Measurements from ENCODE around the gene ITPR1. TPM values are rescaled to one million over a fixed set of nuclear protein-coding genes. Genes with fewer than 3 reads are reported as not detected.
"Not testable (repeated sequence)": the region's sequence is repeated elsewhere in the genome, so short reads cannot be mapped to it uniquely, and the experiment has no call there.

The ITPR1 gene
- total RNA-seq, 4 donors from 2014 or later = 9.5 to 24.1 (median 17.5) TPM

GRCh38 chr3:4758249-4758860, 265.2 kb downstream of the ITPR1 start:
- WGBS, 2 donors = 90 to 95% methylated on average over 9 of the region's 9 CpGs
- intact Hi-C loops (cut with DNase I; ENCODE audit: low total_unique reads) = no loop called here
- no peak for TF ChIP-seq CTCF (IDR thresholded peaks at IDR 0.05)
- TF ChIP-seq POLR2A (IDR thresholded peaks at IDR 0.05) = no peak
- DNase-seq (ENCODE audit: low spot score in 2 of 2) = no peak
- no peak overlapping the region for H3K4me3 ChIP-seq (ENCODE audit: low read depth, poor library complexity, severe bottlenecking)

- H3K4me3 ChIP-seq (ENCODE audit: low read depth, poor library complexity, severe bottlenecking) = no peak overlapping the region
- 87 to 92% methylated on average over 8 of the region's 8 CpGs for WGBS, 2 donors
- DNase-seq (ENCODE audit: low spot score in 2 of 2) = no peak
- TF ChIP-seq CTCF (IDR thresholded peaks at IDR 0.05) (no peak), POLR2A (IDR thresholded peaks at IDR 0.05) (no peak)
- intact Hi-C loops (cut with DNase I; ENCODE audit: low total_unique reads) = no loop called here
Measured at GRCh38 chr3:4758957-4759656, 266.0 kb downstream of the ITPR1 start.

- WGBS, 2 donors = 50 to 62% methylated on average over 12 of the region's 12 CpGs
- no peak for TF ChIP-seq POLR2A (IDR thresholded peaks at IDR 0.05)
- no peak for TF ChIP-seq CTCF (IDR thresholded peaks at IDR 0.05)
- DNase-seq (ENCODE audit: low spot score in 2 of 2) = no peak
- intact Hi-C loops (cut with DNase I; ENCODE audit: low total_unique reads) = no loop called here
- no peak overlapping the region for H3K4me3 ChIP-seq (ENCODE audit: low read depth, poor library complexity, severe bottlenecking)
Measured at GRCh38 chr3:4759689-4760312, 266.7 kb downstream of the ITPR1 start.

- TF ChIP-seq CTCF (IDR thresholded peaks at IDR 0.05) (no peak), POLR2A (IDR thresholded peaks at IDR 0.05) (no peak)
- 93% methylated on average over 5 of the region's 5 CpGs for WGBS, 2 donors
- DNase-seq (ENCODE audit: low spot score in 2 of 2) = no peak
- intact Hi-C loops (cut with DNase I; ENCODE audit: low total_unique reads) = no loop called here
- no peak overlapping the region for H3K4me3 ChIP-seq (ENCODE audit: low read depth, poor library complexity, severe bottlenecking)
Measured at GRCh38 chr3:4761759-4762158, 268.6 kb downstream of the ITPR1 start.

DNA sequence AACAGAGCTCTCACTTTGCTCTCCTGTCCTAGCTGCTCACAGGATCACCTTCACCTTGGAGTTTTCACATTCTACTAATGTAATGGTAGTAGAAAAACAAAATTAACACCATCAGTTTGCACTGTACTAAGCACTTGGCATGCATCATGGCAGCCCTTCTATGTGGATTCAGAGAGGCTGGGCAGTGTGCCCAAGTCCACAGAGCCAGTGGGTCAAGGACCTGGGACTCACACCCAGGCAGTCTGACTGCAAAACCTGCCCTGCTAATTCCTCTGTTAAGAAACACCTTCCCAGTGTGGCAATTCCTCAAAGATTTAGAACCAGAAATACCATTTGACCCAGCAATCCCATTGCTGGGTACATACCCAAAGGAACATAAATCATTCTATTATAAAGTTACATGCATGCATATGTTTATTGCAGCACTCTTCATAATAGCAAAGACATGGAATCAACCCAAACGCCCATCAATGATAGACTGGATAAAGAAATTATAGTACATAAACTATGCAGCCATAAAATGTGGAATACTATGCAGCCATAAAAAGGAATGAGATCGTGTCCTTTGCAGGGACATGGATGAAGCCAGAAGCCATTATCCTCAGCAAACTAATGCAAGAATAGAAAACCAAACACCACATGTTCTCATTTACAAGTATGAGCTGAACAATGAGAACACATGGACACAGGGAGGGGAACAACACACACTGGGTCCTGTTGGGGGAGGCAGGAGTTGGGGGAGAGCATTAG, 269.5 kb downstream of the ITPR1 start:
- H3K4me3 ChIP-seq (ENCODE audit: low read depth, poor library complexity, severe bottlenecking); DNase-seq (ENCODE audit: low spot score in 2 of 2); intact Hi-C loops (cut with DNase I; ENCODE audit: low total_unique reads): not testable (repeated sequence)
- WGBS, 2 donors = 84 to 93% methylated on average over 2 of the region's 2 CpGs
